PC-3 (cell line): Measurements from ENCODE around the gene BMPER. TPM values are rescaled to one million over a fixed set of nuclear protein-coding genes. Genes with fewer than 3 reads are reported as not detected.

Experiments used
- ATAC-seq: fragments of 200-7000 bp; cut with Tn5 transposase; 2 replicates; pipeline ENCODE4 v1.9.1; 2020; ENCODE audit warnings: mild to moderate bottlenecking, moderate library complexity
- Bru-seq: library from RNA; stranded (reverse); fragments of 400-500 nt; gene quantifications from one replicate; lab custom pipeline; 2021; lab: Mats Ljungman, UMichigan
- BruChase-seq, 2 experiments: library from RNA; stranded (reverse); fragments of 400-500 nt; gene quantifications; one replicate each; lab custom pipeline; 2021; lab: Mats Ljungman, UMichigan
- BruUV-seq: library from RNA; stranded (reverse); fragments of 400-500 nt; replicated peaks from 2 replicates; lab custom pipeline; 2021; lab: Mats Ljungman, UMichigan
- CTCF ChIA-PET: fragments of 300-600 bp; sonication (Branson Sonifier 250); formaldehyde crosslinking; loops from one replicate; lab custom pipeline; 2022; ENCODE audit warnings: antibody characterized with exemption; lab: Charles Lee
- POLR2A ChIA-PET: fragments of 300-600 bp; sonication (Branson Sonifier 250); formaldehyde crosslinking; loops from one replicate; lab custom pipeline; 2022; ENCODE audit warnings: antibody characterized with exemption; ENCODE audit not compliant: unreplicated experiment; lab: Charles Lee
- DNase-seq: peaks from one replicate; pipeline ENCODE4 v3.0.0-alpha.2; 2015
- H2AFZ ChIP-seq: fragments of 300-600 bp; sonication (generic); 2 replicates; pipeline ENCODE4 v1.6.0; 2016; ENCODE audit warnings: antibody characterized with exemption, low read length
- H3F3A ChIP-seq: fragments of 300-600 bp; sonication (generic); one replicate; pipeline ENCODE4 v1.6.0; 2017; ENCODE audit warnings: antibody characterized with exemption, low read length, control low read depth, mild to moderate bottlenecking; ENCODE audit not compliant: unreplicated experiment
- H3K27ac ChIP-seq: fragments of 300-600 bp; sonication (generic); 2 replicates; pipeline ENCODE4 v1.5.1; 2016; ENCODE audit warnings: mild to moderate bottlenecking, low read length
- H3K27me3 ChIP-seq: fragments of 300-600 bp; sonication (generic); 2 replicates; pipeline ENCODE4 v1.6.1; 2016; ENCODE audit warnings: low read length, mixed read lengths
- H3K36me3 ChIP-seq: fragments of 300-600 bp; sonication (generic); 2 replicates; pipeline ENCODE4 v1.6.1; 2016; ENCODE audit warnings: low read depth, mixed run types, low read length, mixed read lengths
- H3K4me1 ChIP-seq: fragments of 300-600 bp; sonication (generic); 2 replicates; pipeline ENCODE4 v1.5.1; 2016; ENCODE audit warnings: low read length; ENCODE audit not compliant: insufficient read depth
- H3K4me2 ChIP-seq: fragments of 300-600 bp; sonication (generic); 2 replicates; pipeline ENCODE4 v1.6.0; 2016; ENCODE audit warnings: low read length
- H3K4me3 ChIP-seq: fragments of 300-600 bp; sonication (generic); 2 replicates; pipeline ENCODE4 v1.5.1; 2016; ENCODE audit warnings: mild to moderate bottlenecking, low read length, mixed read lengths
- H3K79me2 ChIP-seq: fragments of 300-600 bp; sonication (generic); 2 replicates; pipeline ENCODE4 v1.6.1; 2017; ENCODE audit warnings: low read length, mixed read lengths
- H3K9ac ChIP-seq: fragments of 300-600 bp; sonication (generic); 2 replicates; pipeline ENCODE4 v1.6.0; 2016; ENCODE audit warnings: mild to moderate bottlenecking, low read length
- H3K9me2 ChIP-seq: fragments of 300-600 bp; sonication (generic); replicated peaks from 2 replicates; pipeline ENCODE4 v1.6.1; 2016; ENCODE audit warnings: mixed run types, low read length, mixed read lengths
- H3K9me3 ChIP-seq: fragments of 300-600 bp; sonication (generic); 2 replicates; pipeline ENCODE4 v1.6.1; 2016; ENCODE audit warnings: low read length, mixed read lengths
- H4K20me1 ChIP-seq: fragments of 300-600 bp; sonication (generic); 2 replicates; pipeline ENCODE4 v1.6.1; 2016; ENCODE audit warnings: low read length, mixed read lengths
- EZH2 ChIP-seq: fragments of 300-600 bp; sonication (generic); IDR thresholded peaks from one replicate; pipeline ENCODE4 v1.6.1; 2017; ENCODE audit warnings: antibody characterized with exemption, mild to moderate bottlenecking, low read length; ENCODE audit not compliant: unreplicated experiment
- EZH2phosphoT487 ChIP-seq: fragments of 300-600 bp; sonication (generic); IDR thresholded peaks from 2 replicates; pipeline ENCODE4 v1.6.1; 2018; ENCODE audit warnings: mild to moderate bottlenecking, antibody characterized with exemption, low read length, borderline replicate concordance
- intact Hi-C: fragments of 100-400 bp; cut with micrococcal nuclease; formaldehyde crosslinking; loops from 2 replicates; pipeline ENCODE4 v1.9.0; 2023
- long read RNA-seq: library from polyadenylated mRNA; unstranded; transcript quantifications from one replicate; pipeline ENCODE4 v2.0.0, GENCODE V29; 2021; ENCODE audit not compliant: unreplicated experiment
- total RNA-seq: library from RNA; depleted of rRNA; stranded (reverse); fragments of >200 nt; gene quantifications from 2 replicates; pipeline ENCODE4 v1.2.3, GENCODE V29; 2014; rRNA removed
- TF ChIP-seq, protein P1 (sequence below): fragments of 300-600 bp; sonication (generic); conservative IDR thresholded peaks from 2 replicates; pipeline ENCODE4 v1.5.1; 2017; ENCODE audit warnings: antibody characterized with exemption, low read depth, mild to moderate bottlenecking, low read length

The BMPER gene
- total RNA-seq (0.06 and 0.11 TPM in 2 replicates), Bru-seq, nascent RNA (percentile 7 among the genes with signal in this experiment), BruChase-seq, experiment 1, labeled RNA remaining after a 6-hour chase (percentile 11 among the genes with signal in this experiment), BruChase-seq, experiment 2, labeled RNA remaining after a 2-hour chase (percentile 12 among the genes with signal in this experiment)
- long read RNA-seq, result 0 reads

- intact Hi-C loops, result loop anchor here (10.0 kb wide), 2 partner anchors 571 to 661 kb away; no protein-coding TSS in a partner anchor
- Histone ChIP-seq H3K36me3 (no peaks in the 10 kb centered on the region), H3K4me2 (no peak within 1 kb of the TSS; the same call in 1 of the 2 replicates), H2AFZ (no peak within 1 kb of the TSS), H3K4me1 (peaks cover 6% of the 10 kb centered on the region; the same call in 1 of the 2 replicates), H3K27me3 (peaks cover 62% of the 10 kb centered on the region), H3K27ac (no peak within 1 kb of the TSS), H3F3A (no peaks in the 10 kb centered on the region), H3K4me3 (no peak within 1 kb of the TSS), H4K20me1 (no peaks in the 10 kb centered on the region), H3K9me2 (no peaks in the 10 kb centered on the region), H3K79me2 (no peaks in the 10 kb centered on the region), H3K9me3 (no peaks in the 10 kb centered on the region), H3K9ac (no peak within 1 kb of the TSS)
- ChIA-PET POLR2A (no interaction called here), CTCF (no interaction called here)
- DNase-seq (peak; percentile 14), ATAC-seq (peak; percentile 79)
- TF ChIP-seq EZH2phosphoT487 (no peak), EZH2 (no peak)
- no TSS peak for BruUV-seq
Observed at GRCh38 chr7:33905389-33906032, at the start of gene BMPER. Gene BMPER, plus strand, starts transcription at chr7:33905539. Its CDS starts 75 bp downstream, at chr7:33905614.

- H3K27me3 ChIP-seq, result no peaks in the 10 kb centered on the region
- intact Hi-C loops, result no loop called here
- BruUV-seq, result no TSS peak
- no peak overlapping the region for H3K4me3 ChIP-seq
- no peak for DNase-seq
- H3K36me3 ChIP-seq, result no peaks in the 10 kb centered on the region
- H4K20me1 ChIP-seq, result no peaks in the 10 kb centered on the region
- ChIA-PET POLR2A (no interaction called here), CTCF (no interaction called here)
- no peaks in the 10 kb centered on the region for H3K4me1 ChIP-seq
- no peaks in the 10 kb centered on the region for H3F3A ChIP-seq
- no peaks in the 10 kb centered on the region for H3K79me2 ChIP-seq
- no peaks in the 10 kb centered on the region for H3K9me3 ChIP-seq
- no peak overlapping the region for H3K4me2 ChIP-seq
- no peak overlapping the region for H2AFZ ChIP-seq
- TF ChIP-seq, protein P1, sequence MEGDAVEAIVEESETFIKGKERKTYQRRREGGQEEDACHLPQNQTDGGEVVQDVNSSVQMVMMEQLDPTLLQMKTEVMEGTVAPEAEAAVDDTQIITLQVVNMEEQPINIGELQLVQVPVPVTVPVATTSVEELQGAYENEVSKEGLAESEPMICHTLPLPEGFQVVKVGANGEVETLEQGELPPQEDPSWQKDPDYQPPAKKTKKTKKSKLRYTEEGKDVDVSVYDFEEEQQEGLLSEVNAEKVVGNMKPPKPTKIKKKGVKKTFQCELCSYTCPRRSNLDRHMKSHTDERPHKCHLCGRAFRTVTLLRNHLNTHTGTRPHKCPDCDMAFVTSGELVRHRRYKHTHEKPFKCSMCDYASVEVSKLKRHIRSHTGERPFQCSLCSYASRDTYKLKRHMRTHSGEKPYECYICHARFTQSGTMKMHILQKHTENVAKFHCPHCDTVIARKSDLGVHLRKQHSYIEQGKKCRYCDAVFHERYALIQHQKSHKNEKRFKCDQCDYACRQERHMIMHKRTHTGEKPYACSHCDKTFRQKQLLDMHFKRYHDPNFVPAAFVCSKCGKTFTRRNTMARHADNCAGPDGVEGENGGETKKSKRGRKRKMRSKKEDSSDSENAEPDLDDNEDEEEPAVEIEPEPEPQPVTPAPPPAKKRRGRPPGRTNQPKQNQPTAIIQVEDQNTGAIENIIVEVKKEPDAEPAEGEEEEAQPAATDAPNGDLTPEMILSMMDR, result no peak
- TF ChIP-seq EZH2phosphoT487 (no peak), EZH2 (no peak)
- no peak overlapping the region for H3K27ac ChIP-seq
- no peaks in the 10 kb centered on the region for H3K9me2 ChIP-seq
- H3K9ac ChIP-seq, result no peak overlapping the region
- no peak for ATAC-seq
Observed at GRCh38 chr7:33861947-33862346, 43.4 kb upstream of the BMPER start.

DNA sequence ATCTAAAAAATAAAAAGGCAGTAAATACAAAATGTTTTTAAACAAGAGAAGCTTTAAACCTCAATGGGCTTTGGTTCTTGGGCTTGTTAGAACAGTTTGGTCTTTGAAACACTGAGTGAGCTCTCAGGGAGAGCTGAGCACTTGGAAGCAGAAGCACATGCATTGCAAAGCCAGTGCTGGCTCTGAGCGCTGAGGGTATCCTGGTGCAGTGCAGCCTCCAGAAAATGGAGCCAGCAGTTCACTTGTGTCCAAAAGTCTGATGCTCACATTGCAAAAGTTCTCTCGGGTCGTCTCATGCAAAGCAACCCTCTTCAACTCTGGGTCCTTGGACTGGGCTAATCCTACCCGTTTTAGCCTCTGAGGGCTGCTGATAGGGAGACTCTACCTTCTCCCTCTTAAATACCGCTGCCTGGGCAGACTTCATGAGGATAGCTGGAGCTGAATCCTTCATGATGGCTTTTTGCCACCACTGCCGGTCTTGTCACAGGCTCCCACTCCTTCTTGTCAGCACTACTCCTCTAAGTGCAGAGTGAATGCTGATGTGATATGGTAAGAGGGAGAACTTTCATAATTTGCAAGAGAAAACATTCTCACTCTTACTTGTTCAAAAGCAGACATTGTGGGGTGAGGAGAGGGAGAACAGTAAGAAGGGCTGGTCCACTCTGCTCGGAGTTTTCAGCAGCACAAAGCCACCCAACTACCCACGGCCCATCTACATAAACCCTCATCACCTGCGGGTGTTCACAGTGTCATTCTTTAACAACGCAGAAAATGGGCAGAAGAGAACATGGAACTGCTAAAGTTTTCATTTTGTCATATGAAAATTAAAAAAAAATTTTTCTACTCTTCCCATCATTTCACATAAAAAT, 42.2 kb upstream of the BMPER start:
- no peak for ATAC-seq
- TF ChIP-seq, protein P1, result no peak
- TF ChIP-seq EZH2 (no peak), EZH2phosphoT487 (no peak)
- no peaks in the 10 kb centered on the region for H4K20me1 ChIP-seq
- no peaks in the 10 kb centered on the region for H3K4me1 ChIP-seq
- no peak overlapping the region for H3K27ac ChIP-seq
- no peak for DNase-seq
- H3K36me3 ChIP-seq, result no peaks in the 10 kb centered on the region
- ChIA-PET CTCF (no interaction called here), POLR2A (no interaction called here)
- intact Hi-C loops, result no loop called here
- no peaks in the 10 kb centered on the region for H3K9me3 ChIP-seq
- H3K4me3 ChIP-seq, result no peak overlapping the region
- no peaks in the 10 kb centered on the region for H3F3A ChIP-seq
- H3K4me2 ChIP-seq, result no peak overlapping the region
- 0 out of 2 replicates have a peak overlapping the region, but pooled peaks have one; percentile 38 for H2AFZ ChIP-seq
- H3K27me3 ChIP-seq, result no peaks in the 10 kb centered on the region
- no peak overlapping the region for H3K9ac ChIP-seq
- no peaks in the 10 kb centered on the region for H3K9me2 ChIP-seq
- BruUV-seq, result no TSS peak
- no peaks in the 10 kb centered on the region for H3K79me2 ChIP-seq
